Immature natural killer cell (primary cell): ENCODE measurements around the gene PCDH18. TPM values are rescaled to one million over a fixed set of nuclear protein-coding genes. Genes with fewer than 3 reads are reported as not detected.
"Not testable (repeated sequence)": the region's sequence is repeated elsewhere in the genome, so short reads cannot be mapped to it uniquely, and the experiment has no call there.

Experiments
- DNase-seq, 3 donors: peaks; one replicate each; pipeline ENCODE4 v3.0.0; 2022; ENCODE audit warnings: mixed read lengths in 1 of 3
- H3K27ac Mint-ChIP-seq, 6 donors: one replicate each; pipeline ENCODE4 v1.8.0; 2020; ENCODE audit warnings: mixed read lengths in 6 of 6, mild to moderate bottlenecking in 5 of 6, inconsistent platforms in 4 of 6, moderate library complexity in 3 of 6
- H3K27me3 Mint-ChIP-seq, 3 donors: one replicate each; pipeline ENCODE4 v1.8.0; 2020 to 2021; ENCODE audit warnings: low read depth in 3 of 3, mild to moderate bottlenecking in 3 of 3, mixed read lengths in 3 of 3, moderate library complexity in 3 of 3, inconsistent platforms in 1 of 3
- H3K36me3 Mint-ChIP-seq, 3 donors: one replicate each; pipeline ENCODE4 v1.8.0; 2020; ENCODE audit warnings: mixed read lengths in 3 of 3, inconsistent platforms in 2 of 3, mild to moderate bottlenecking in 2 of 3
- H3K4me1 Mint-ChIP-seq, 2 donors: one replicate each; pipeline ENCODE4 v1.8.0; 2020; ENCODE audit warnings: inconsistent platforms in 2 of 2, mild to moderate bottlenecking in 2 of 2, mixed read lengths in 2 of 2, moderate library complexity in 1 of 2
- H3K4me3 Mint-ChIP-seq, 5 donors: one replicate each; pipeline ENCODE4 v1.8.0; 2020; ENCODE audit warnings: mild to moderate bottlenecking in 5 of 5, mixed read lengths in 5 of 5, inconsistent platforms in 3 of 5, moderate library complexity in 3 of 5
- H3K9me3 Mint-ChIP-seq, 6 donors: one replicate each; pipeline ENCODE4 v1.8.0; 2020; ENCODE audit warnings: mild to moderate bottlenecking in 6 of 6, mixed read lengths in 6 of 6, inconsistent platforms in 4 of 6, moderate library complexity in 3 of 6
- polyA plus RNA-seq, 3 donors: library from polyadenylated mRNA; unstranded; fragments of 300-500 nt; fragmentation: Illumina TruSeq; gene quantifications; one replicate each; pipeline ENCODE4 v1.2.3, GENCODE V29; 2021

PCDH18 gene
- polyA plus RNA-seq, 3 donors from 2014 or later: not detected

GRCh38 chr4:137538526-137538925, 6.2 kb upstream of the PCDH18 start:
- H3K27ac Mint-ChIP-seq: no peak overlapping the region
- H3K36me3 Mint-ChIP-seq: no peaks in the 10 kb centered on the region
- H3K9me3 Mint-ChIP-seq: peaks cover 7 to 36% (median 18%) of the 10 kb centered on the region in 6 donors
- H3K4me1 Mint-ChIP-seq: no peaks in the 10 kb centered on the region
- H3K4me3 Mint-ChIP-seq: no peak overlapping the region
- no peak for DNase-seq
- no peaks in the 10 kb centered on the region for H3K27me3 Mint-ChIP-seq

- H3K4me3 Mint-ChIP-seq, H3K27me3 Mint-ChIP-seq, H3K27ac Mint-ChIP-seq, H3K36me3 Mint-ChIP-seq, DNase-seq, H3K4me1 Mint-ChIP-seq: not testable (repeated sequence)
- peaks cover 8 to 32% (median 13%) of the 10 kb centered on the region in 6 donors for H3K9me3 Mint-ChIP-seq
Observed at GRCh38 chr4:137537807-137538206, 5.5 kb upstream of the PCDH18 start.

GRCh38 chr4:137536789-137537561, 4.7 kb upstream of the PCDH18 start:
- no peaks in the 10 kb centered on the region for H3K4me1 Mint-ChIP-seq
- H3K4me3 Mint-ChIP-seq: no peak overlapping the region
- no peak for DNase-seq
- H3K27ac Mint-ChIP-seq: no peak overlapping the region
- H3K36me3 Mint-ChIP-seq: no peaks in the 10 kb centered on the region
- peaks cover 7 to 28% (median 11%) of the 10 kb centered on the region in 6 donors for H3K9me3 Mint-ChIP-seq
- no peaks in the 10 kb centered on the region for H3K27me3 Mint-ChIP-seq

DNA sequence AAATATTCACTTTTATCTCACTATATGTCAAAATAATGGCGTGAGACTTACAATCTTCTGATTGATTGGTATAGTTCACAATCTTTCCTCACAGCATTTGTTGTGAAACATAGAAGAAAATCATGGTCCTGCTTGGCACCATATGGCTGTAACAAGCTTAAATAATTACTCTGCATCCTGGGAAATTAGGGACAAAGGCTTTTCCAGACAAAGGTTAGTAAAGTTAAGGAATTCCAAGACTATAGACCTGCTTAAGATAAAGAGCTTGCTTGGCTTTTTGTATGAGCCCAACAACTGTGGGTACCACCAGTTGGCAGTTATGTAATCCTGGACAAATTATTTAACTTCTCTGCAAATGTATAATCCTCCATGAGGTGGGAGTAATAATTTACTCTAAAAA, 3.4 kb upstream of the PCDH18 start:
- no peak for DNase-seq
- Mint-ChIP-seq H3K36me3 (no peaks in the 10 kb centered on the region), H3K27ac (no peak overlapping the region), H3K27me3 (no peaks in the 10 kb centered on the region), H3K4me1 (no peaks in the 10 kb centered on the region), H3K9me3 (peaks cover 7 to 23% (median 11%) of the 10 kb centered on the region in 6 donors), H3K4me3 (no peak overlapping the region)

DNA sequence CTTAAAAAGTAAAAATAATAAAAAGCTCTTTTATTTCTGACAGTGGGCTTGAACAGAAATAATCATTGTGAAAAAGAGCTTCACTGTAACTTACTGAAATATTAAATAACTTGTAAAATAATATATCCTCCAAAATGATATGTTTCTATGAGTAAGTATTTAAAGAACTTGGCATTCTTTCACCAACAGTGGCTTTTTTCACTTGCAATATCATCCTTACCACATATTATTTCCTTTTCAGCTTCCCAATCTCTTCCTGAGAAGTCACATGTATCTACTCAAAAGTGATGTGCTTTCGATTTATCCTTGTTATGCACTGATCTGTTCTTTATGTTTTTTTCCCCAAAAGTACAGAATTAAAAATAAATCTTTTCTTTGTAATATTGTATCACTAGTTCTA, 2.2 kb upstream of the PCDH18 start:
- H3K4me1 Mint-ChIP-seq: no peaks in the 10 kb centered on the region
- H3K27me3 Mint-ChIP-seq: no peaks in the 10 kb centered on the region
- no peak overlapping the region for H3K27ac Mint-ChIP-seq
- H3K4me3 Mint-ChIP-seq: no peak overlapping the region
- peaks cover 7 to 28% (median 12%) of the 10 kb centered on the region in 6 donors for H3K9me3 Mint-ChIP-seq
- no peaks in the 10 kb centered on the region for H3K36me3 Mint-ChIP-seq
- DNase-seq: no peak

DNA sequence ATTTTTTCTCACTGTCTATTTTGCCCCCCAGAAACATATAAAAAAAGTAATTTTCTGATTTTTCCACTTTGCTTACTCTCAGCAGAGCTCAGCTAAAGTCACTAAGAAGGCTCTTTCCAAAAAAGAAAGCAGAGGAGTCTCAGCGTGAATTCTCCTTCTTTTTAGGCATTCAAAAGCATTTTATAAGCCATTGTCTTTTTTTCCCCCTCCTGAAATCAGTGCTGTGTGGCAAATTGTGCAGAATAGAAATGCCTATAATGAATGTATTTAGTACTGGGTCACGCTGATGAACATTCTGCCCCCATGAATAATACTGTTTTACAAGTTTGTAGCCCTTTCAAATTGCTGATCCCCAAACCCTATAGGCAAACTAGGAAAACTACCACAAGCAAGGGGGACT, 1.6 kb upstream of the PCDH18 start:
- Mint-ChIP-seq H3K4me3 (no peak overlapping the region), H3K4me1 (no peaks in the 10 kb centered on the region), H3K36me3 (no peaks in the 10 kb centered on the region), H3K27ac (no peak overlapping the region), H3K27me3 (no peaks in the 10 kb centered on the region), H3K9me3 (peaks cover 6 to 31% (median 12%) of the 10 kb centered on the region in 6 donors)
- no peak for DNase-seq

DNA sequence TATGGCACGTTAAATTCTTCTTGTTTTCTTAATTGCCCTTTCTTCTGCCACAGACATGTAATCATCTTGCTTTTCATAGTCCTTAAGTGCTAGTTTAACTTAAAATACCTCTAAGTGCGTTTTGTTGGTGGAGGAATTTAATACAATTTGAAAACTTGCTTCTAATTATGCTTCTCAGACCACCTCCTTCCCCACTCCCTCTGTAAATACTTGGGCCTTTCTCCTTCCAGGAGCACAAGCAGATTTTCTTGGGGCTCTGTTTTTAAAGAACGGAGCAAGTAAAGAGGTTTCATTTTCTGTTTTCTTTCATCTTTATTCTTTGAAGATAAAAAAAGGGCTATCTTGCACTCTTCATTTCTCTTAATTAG, 559 bp upstream of the PCDH18 start:
- no peaks in the 10 kb centered on the region for H3K27me3 Mint-ChIP-seq

DNA sequence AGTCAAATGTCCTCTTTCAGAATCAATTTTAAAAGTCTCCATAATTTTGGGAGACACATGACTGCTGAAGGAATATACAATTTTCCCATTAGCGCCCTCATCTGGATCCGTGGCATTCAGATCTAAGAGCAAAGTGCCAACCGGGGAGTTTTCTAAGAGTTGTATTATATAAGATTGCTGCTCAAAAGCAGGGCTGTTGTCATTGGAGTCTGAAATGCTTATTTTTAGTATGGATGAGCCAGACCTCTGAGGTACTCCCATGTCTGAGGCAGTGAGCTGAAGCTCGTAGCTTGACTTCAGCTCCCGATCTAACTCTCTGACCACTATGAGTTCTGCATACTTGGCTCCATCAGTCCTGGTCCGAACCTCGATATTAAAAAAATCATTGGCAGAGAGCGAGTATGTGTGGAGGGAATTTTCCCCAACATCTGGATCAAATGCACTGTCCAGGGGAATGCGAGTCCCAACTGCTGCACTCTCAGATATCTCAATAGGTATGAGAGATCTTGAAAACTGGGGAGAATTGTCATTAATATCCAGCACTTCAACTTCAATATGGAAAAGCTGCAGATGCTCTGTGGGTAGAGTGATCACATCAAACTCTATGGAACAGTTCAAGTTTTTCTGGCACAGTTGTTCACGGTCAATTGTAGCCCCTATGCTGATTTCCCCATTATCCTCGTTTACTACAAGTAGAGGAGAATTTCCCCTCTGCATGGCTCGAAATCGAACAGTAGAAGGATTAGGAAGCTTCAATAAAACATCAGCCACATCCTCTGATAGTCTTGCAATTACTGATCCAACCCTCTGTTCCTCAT, 917 bp downstream of the PCDH18 start:
- Mint-ChIP-seq H3K27ac (no peak overlapping the region), H3K4me1 (no peaks in the 10 kb centered on the region), H3K9me3 (peaks cover 0 to 24% (median 10%) of the 10 kb centered on the region in 6 donors), H3K4me3 (no peak overlapping the region), H3K36me3 (no peaks in the 10 kb centered on the region), H3K27me3 (no peaks in the 10 kb centered on the region)
- DNase-seq: no peak

More for the DNA sequence above, 559 bp upstream of the PCDH18 start:
- Mint-ChIP-seq H3K4me3 (no peak overlapping the region), H3K27ac (no peak overlapping the region), H3K36me3 (no peaks in the 10 kb centered on the region), H3K4me1 (no peaks in the 10 kb centered on the region), H3K9me3 (peaks cover 2 to 26% (median 11%) of the 10 kb centered on the region in 6 donors)
- DNase-seq: no peak

GRCh38 chr4:137530176-137530575, 2.1 kb downstream of the PCDH18 start:
- Mint-ChIP-seq H3K4me3 (no peak overlapping the region), H3K27me3 (no peaks in the 10 kb centered on the region), H3K27ac (no peak overlapping the region), H3K4me1 (no peaks in the 10 kb centered on the region), H3K36me3 (no peaks in the 10 kb centered on the region), H3K9me3 (peaks cover 0 to 19% (median 10%) of the 10 kb centered on the region in 6 donors)
- no peak for DNase-seq

- H3K27ac Mint-ChIP-seq: no peak overlapping the region
- H3K36me3 Mint-ChIP-seq: no peaks in the 10 kb centered on the region
- DNase-seq: no peak
- no peaks in the 10 kb centered on the region for H3K27me3 Mint-ChIP-seq
- no peak overlapping the region for H3K4me3 Mint-ChIP-seq
- no peaks in the 10 kb centered on the region for H3K4me1 Mint-ChIP-seq
- peaks cover 1 to 24% (median 10%) of the 10 kb centered on the region in 6 donors for H3K9me3 Mint-ChIP-seq
Observed at GRCh38 chr4:137529432-137529831, 2.9 kb downstream of the PCDH18 start.

DNA sequence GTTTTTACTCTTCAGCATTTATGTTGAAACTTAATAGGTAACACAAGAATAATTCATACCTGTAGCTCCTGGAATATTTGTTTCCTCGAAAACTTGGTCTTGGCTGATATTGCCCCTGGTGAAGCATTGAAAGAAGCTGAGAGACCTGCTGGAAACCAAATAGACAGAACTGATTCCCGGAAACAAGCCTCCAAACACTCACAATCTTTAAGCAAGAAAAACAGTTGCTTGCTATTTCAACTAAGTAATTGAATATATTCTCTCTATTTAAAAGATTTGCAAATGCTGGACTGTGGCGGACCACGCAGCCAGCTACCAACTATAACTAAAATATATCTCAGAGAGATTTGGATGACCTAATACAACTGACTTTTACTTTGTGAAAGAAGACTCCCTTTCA, 3.6 kb downstream of the PCDH18 start:
- no peaks in the 10 kb centered on the region for H3K4me1 Mint-ChIP-seq
- H3K27ac Mint-ChIP-seq: no peak overlapping the region
- H3K9me3 Mint-ChIP-seq: peaks cover 1 to 22% (median 10%) of the 10 kb centered on the region in 6 donors
- H3K36me3 Mint-ChIP-seq: no peaks in the 10 kb centered on the region
- no peaks in the 10 kb centered on the region for H3K27me3 Mint-ChIP-seq
- no peak overlapping the region for H3K4me3 Mint-ChIP-seq
- DNase-seq: no peak

- DNase-seq: no peak
- peaks cover 3 to 18% (median 9%) of the 10 kb centered on the region in 6 donors for H3K9me3 Mint-ChIP-seq
- no peak overlapping the region for H3K4me3 Mint-ChIP-seq
- no peak overlapping the region for H3K27ac Mint-ChIP-seq
- H3K4me1 Mint-ChIP-seq: no peaks in the 10 kb centered on the region
- H3K36me3 Mint-ChIP-seq: no peaks in the 10 kb centered on the region
- no peaks in the 10 kb centered on the region for H3K27me3 Mint-ChIP-seq
Observed at GRCh38 chr4:137526681-137527080, 5.6 kb downstream of the PCDH18 start.

DNA sequence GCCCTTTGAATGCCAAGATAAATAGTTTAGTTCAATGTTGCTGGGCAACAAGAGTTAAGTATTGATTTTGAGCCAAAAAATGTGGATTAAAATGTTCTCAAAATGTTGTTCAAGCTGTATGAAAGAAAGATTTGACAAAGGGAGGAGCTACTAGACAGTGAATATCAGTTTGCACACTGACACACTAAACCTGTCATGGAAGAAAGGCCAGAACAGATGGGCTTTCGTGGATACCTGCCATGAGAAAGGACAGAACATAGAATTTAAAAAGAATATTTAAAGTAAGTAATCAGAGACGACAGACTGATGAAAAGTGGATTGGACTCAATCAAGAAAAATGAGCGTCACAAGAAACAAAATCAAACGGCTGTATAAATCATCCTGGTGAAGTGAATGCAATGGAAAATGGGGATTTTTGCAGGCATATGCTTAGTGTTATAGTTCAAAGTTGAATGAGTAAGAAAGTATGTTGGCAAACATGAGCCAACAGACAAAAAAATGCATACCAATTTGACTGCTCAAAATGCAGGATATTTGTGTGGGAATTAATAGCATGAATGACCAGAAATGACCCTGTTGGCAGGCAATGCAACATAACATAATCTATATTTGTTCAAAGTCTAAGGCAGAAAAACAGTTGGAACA, 7.4 kb downstream of the PCDH18 start:
- H3K9me3 Mint-ChIP-seq: peaks cover 3 to 13% (median 9%) of the 10 kb centered on the region in 6 donors
- no peaks in the 10 kb centered on the region for H3K4me1 Mint-ChIP-seq
- H3K4me3 Mint-ChIP-seq: no peak overlapping the region
- DNase-seq: no peak
- no peaks in the 10 kb centered on the region for H3K36me3 Mint-ChIP-seq
- no peaks in the 10 kb centered on the region for H3K27me3 Mint-ChIP-seq
- no peak overlapping the region for H3K27ac Mint-ChIP-seq

- Mint-ChIP-seq H3K9me3 (peaks cover 2 to 20% (median 9%) of the 10 kb centered on the region in 6 donors), H3K4me3 (no peak overlapping the region), H3K36me3 (no peaks in the 10 kb centered on the region), H3K27me3 (no peaks in the 10 kb centered on the region), H3K4me1 (no peaks in the 10 kb centered on the region), H3K27ac (no peak overlapping the region)
- no peak for DNase-seq
Observed at GRCh38 chr4:137523329-137523728, 9.0 kb downstream of the PCDH18 start.
